ENCODE results near the gene PIEZO2. TPM values are rescaled to one million over a fixed set of nuclear protein-coding genes. Genes with fewer than 3 reads are reported as not detected.

PIEZO2 gene
- total and polyA plus RNA-seq, 2 experiments from 2014 or later: 24.5 to 70.8 TPM

DNA sequence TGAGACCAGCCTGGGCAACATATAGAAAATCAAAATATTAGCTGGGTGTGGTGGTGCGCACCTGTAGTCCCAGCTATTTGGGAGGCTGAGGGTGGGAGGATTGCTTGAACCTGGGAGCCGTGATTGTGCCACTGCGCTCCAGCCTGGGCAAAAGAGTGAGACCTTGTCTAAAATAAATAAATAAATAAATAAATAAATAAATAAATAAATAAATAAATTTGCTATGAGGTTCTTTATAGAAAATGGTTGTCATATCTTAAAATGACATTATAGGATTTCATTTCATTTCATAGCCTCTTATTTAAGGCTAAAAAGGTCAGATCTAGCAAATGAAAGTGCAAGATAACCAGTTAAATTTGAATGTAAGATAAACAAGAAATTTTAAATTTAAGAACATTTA lies 430.6 kb downstream of the PIEZO2 start:
- H3K27me3 ChIP-seq: no peaks in the 10 kb centered on the region
- no peak for TF ChIP-seq EZH2 (IDR thresholded peaks at IDR 0.05; ENCODE audit: borderline replicate concordance)
- TF ChIP-seq, protein P1, sequence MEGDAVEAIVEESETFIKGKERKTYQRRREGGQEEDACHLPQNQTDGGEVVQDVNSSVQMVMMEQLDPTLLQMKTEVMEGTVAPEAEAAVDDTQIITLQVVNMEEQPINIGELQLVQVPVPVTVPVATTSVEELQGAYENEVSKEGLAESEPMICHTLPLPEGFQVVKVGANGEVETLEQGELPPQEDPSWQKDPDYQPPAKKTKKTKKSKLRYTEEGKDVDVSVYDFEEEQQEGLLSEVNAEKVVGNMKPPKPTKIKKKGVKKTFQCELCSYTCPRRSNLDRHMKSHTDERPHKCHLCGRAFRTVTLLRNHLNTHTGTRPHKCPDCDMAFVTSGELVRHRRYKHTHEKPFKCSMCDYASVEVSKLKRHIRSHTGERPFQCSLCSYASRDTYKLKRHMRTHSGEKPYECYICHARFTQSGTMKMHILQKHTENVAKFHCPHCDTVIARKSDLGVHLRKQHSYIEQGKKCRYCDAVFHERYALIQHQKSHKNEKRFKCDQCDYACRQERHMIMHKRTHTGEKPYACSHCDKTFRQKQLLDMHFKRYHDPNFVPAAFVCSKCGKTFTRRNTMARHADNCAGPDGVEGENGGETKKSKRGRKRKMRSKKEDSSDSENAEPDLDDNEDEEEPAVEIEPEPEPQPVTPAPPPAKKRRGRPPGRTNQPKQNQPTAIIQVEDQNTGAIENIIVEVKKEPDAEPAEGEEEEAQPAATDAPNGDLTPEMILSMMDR (IDR thresholded peaks at IDR 0.05; ENCODE audit: poor library complexity): no peak
- no peak for TF ChIP-seq EZH2phosphoT487 (IDR thresholded peaks at IDR 0.05; ENCODE audit: low read depth, severe bottlenecking, unreplicated experiment)
- H3K4me1 ChIP-seq (ENCODE audit: insufficient read depth): no peaks in the 10 kb centered on the region
- WGBS (ENCODE audit: low lambda C conversion rate, missing lambda C conversion rate): 77% methylated on average over 3 of the region's 3 CpGs
- no peak overlapping the region for H3K4me2 ChIP-seq
- H4K20me1 ChIP-seq (ENCODE audit: insufficient read depth, poor library complexity, severe bottlenecking): no peaks in the 10 kb centered on the region
- no peak overlapping the region for H2AFZ ChIP-seq
- no peak overlapping the region for H3K27ac ChIP-seq
- no peak for DNase-seq (ENCODE audit: low spot score)
- H3K9me3 ChIP-seq (ENCODE audit: low read depth): no peaks in the 10 kb centered on the region
- H3K79me2 ChIP-seq: no peaks in the 10 kb centered on the region
- H3K36me3 ChIP-seq (replicated peaks; ENCODE audit: insufficient read depth, low read depth): no peaks in the 10 kb centered on the region
- H3K9me2 ChIP-seq (replicated peaks; ENCODE audit: insufficient read depth): no peaks in the 10 kb centered on the region
- H3K4me3 ChIP-seq: no peak overlapping the region

DNA sequence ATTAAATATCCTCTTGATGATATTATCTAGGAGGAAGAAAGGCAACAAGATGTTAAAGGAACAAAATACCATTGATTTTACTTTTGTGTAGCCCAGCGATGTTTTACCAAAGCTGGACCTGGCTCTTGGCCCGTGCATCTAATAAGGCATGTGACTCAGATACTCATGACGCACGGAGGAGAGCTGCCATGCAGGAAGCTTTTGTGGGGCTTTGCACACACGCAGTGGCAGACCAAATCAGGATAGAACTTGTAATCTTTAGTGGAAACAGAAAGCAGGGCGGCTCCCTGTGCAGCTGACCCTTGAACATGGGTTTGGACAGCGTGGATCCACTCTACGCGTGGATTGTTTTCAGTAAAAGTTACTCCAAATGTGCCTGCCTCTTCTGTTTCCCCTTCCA lies 433.6 kb downstream of the PIEZO2 start:
- no peak overlapping the region for H3K27ac ChIP-seq
- no peaks in the 10 kb centered on the region for H3K9me2 ChIP-seq (replicated peaks; ENCODE audit: insufficient read depth)
- no peak overlapping the region for H3K4me2 ChIP-seq
- no peaks in the 10 kb centered on the region for H4K20me1 ChIP-seq (ENCODE audit: insufficient read depth, poor library complexity, severe bottlenecking)
- TF ChIP-seq EZH2phosphoT487 (IDR thresholded peaks at IDR 0.05; ENCODE audit: low read depth, severe bottlenecking, unreplicated experiment) (no peak), EZH2 (IDR thresholded peaks at IDR 0.05; ENCODE audit: borderline replicate concordance) (no peak)
- TF ChIP-seq, protein P1 (IDR thresholded peaks at IDR 0.05; ENCODE audit: poor library complexity): no peak
- H3K79me2 ChIP-seq: no peaks in the 10 kb centered on the region
- H2AFZ ChIP-seq: no peak overlapping the region
- peak; percentile 44 for DNase-seq (ENCODE audit: low spot score)
- H3K27me3 ChIP-seq: no peaks in the 10 kb centered on the region
- H3K9me3 ChIP-seq (ENCODE audit: low read depth): no peaks in the 10 kb centered on the region
- H3K4me3 ChIP-seq: no peak overlapping the region
- H3K36me3 ChIP-seq (replicated peaks; ENCODE audit: insufficient read depth, low read depth): no peaks in the 10 kb centered on the region
- WGBS (ENCODE audit: low lambda C conversion rate, missing lambda C conversion rate): 80% methylated on average over 9 of the region's 9 CpGs
- H3K4me1 ChIP-seq (ENCODE audit: insufficient read depth): no peaks in the 10 kb centered on the region

DNA sequence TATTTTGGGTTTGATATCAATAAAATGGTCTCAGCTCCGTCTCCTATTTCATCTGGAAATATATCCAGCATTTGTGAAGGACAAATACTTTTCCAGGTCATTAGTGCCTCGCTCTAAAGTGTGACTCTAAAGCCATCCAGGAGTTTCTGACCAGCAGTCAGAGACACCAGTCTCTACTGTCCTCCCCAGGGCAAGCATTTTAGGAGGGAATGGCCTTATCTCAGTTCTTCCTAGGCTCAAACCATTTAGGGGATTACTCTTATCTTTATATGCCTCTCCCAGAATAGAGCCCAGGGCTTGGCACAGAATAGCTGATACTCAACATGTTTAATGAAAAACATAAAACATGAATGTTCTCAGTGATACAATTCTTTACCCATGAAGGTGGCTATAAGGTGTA lies 436.0 kb downstream of the PIEZO2 start:
- H3K9me3 ChIP-seq (ENCODE audit: low read depth): no peaks in the 10 kb centered on the region
- H3K27ac ChIP-seq: no peak overlapping the region
- WGBS (ENCODE audit: low lambda C conversion rate, missing lambda C conversion rate): 52% methylated on average over 2 of the region's 2 CpGs
- H3K9me2 ChIP-seq (replicated peaks; ENCODE audit: insufficient read depth): no peaks in the 10 kb centered on the region
- DNase-seq (ENCODE audit: low spot score): no peak
- no peak overlapping the region for H3K4me2 ChIP-seq
- H3K4me1 ChIP-seq (ENCODE audit: insufficient read depth): no peaks in the 10 kb centered on the region
- no peaks in the 10 kb centered on the region for H3K36me3 ChIP-seq (replicated peaks; ENCODE audit: insufficient read depth, low read depth)
- no peaks in the 10 kb centered on the region for H3K79me2 ChIP-seq
- no peaks in the 10 kb centered on the region for H3K27me3 ChIP-seq
- no peaks in the 10 kb centered on the region for H4K20me1 ChIP-seq (ENCODE audit: insufficient read depth, poor library complexity, severe bottlenecking)
- no peak overlapping the region for H3K4me3 ChIP-seq
- no peak overlapping the region for H2AFZ ChIP-seq
- TF ChIP-seq, protein P1 (IDR thresholded peaks at IDR 0.05; ENCODE audit: poor library complexity): no peak

DNA sequence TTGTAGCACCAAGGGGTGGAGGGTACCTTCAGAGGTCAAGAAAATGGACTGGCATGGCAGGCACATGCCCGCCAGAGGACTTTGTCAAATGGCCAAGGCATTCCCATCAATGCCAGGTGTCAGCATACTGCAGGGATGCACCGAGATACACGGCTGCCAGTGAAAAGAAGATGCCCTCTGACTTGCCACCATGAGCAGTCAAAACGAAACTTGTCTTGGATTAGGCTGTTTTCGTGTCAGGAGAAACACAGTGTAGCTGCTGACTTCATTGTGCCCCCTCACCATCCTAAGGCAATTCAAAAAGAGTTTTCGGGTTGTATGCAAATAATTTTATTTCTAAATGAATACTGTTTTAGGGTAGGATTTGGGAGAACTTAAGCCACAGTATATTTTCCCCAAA lies 442.1 kb downstream of the PIEZO2 start:
- Histone ChIP-seq H3K36me3 (replicated peaks; ENCODE audit: insufficient read depth, low read depth) (no peaks in the 10 kb centered on the region), H2AFZ (no peak overlapping the region), H3K9me3 (ENCODE audit: low read depth) (no peaks in the 10 kb centered on the region), H3K27ac (no peak overlapping the region), H3K4me3 (no peak overlapping the region), H4K20me1 (ENCODE audit: insufficient read depth, poor library complexity, severe bottlenecking) (no peaks in the 10 kb centered on the region), H3K4me2 (no peak overlapping the region), H3K79me2 (no peaks in the 10 kb centered on the region), H3K9me2 (replicated peaks; ENCODE audit: insufficient read depth) (no peaks in the 10 kb centered on the region), H3K4me1 (ENCODE audit: insufficient read depth) (no peaks in the 10 kb centered on the region), H3K27me3 (no peaks in the 10 kb centered on the region)
- no peak for DNase-seq (ENCODE audit: low spot score)
- WGBS (ENCODE audit: low lambda C conversion rate, missing lambda C conversion rate): 99% methylated on average over 6 of the region's 6 CpGs
- TF ChIP-seq, protein P1 (IDR thresholded peaks at IDR 0.05; ENCODE audit: poor library complexity): no peak
- TF ChIP-seq EZH2phosphoT487 (IDR thresholded peaks at IDR 0.05; ENCODE audit: low read depth, severe bottlenecking, unreplicated experiment): no peak
- TF ChIP-seq EZH2 (IDR thresholded peaks at IDR 0.05; ENCODE audit: borderline replicate concordance): no peak

Measured in hepatocyte (in vitro differentiated cells).